Hepatocyte (in vitro differentiated cells): ENCODE results near the gene TGFBR3L. TPM values are rescaled to one million over a fixed set of nuclear protein-coding genes. Genes with fewer than 3 reads are reported as not detected.
A peak's percentile ranks its signal among the peaks of the same experiment; 100 is the strongest.

Source experiments
- DNase-seq: peaks from one replicate; pipeline ENCODE4 v3.0.0-alpha.2; 2016; ENCODE audit warnings: low spot score
- H2AFZ ChIP-seq: fragments of 200-600 bp; sonication (generic); 2 replicates; pipeline ENCODE4 v1.6.0; 2016; ENCODE audit warnings: antibody characterized with exemption, mild to moderate bottlenecking
- H3K27ac ChIP-seq: fragments of 200-600 bp; sonication (generic); 2 replicates; pipeline ENCODE4 v1.5.1; 2016; ENCODE audit warnings: mild to moderate bottlenecking
- H3K27me3 ChIP-seq: fragments of 200-600 bp; sonication (generic); 2 replicates; pipeline ENCODE4 v1.6.1; 2016
- H3K36me3 ChIP-seq: fragments of 200-600 bp; sonication (generic); replicated peaks from 2 replicates; pipeline ENCODE4 v1.5.1; 2016; ENCODE audit warnings: low read depth; ENCODE audit not compliant: insufficient read depth
- H3K4me1 ChIP-seq: fragments of 200-600 bp; sonication (generic); 2 replicates; pipeline ENCODE4 v1.5.1; 2016; ENCODE audit warnings: mild to moderate bottlenecking, moderate library complexity; ENCODE audit not compliant: insufficient read depth
- H3K4me2 ChIP-seq: fragments of 200-600 bp; sonication (generic); 2 replicates; pipeline ENCODE4 v1.6.0; 2016
- H3K4me3 ChIP-seq: fragments of 200-600 bp; sonication (generic); 2 replicates; pipeline ENCODE4 v1.5.1; 2016; ENCODE audit warnings: mild to moderate bottlenecking
- H3K79me2 ChIP-seq: fragments of 200-600 bp; sonication (generic); 2 replicates; pipeline ENCODE4 v1.6.0; 2017; ENCODE audit warnings: mild to moderate bottlenecking
- H3K9me2 ChIP-seq: fragments of 200-600 bp; sonication (generic); replicated peaks from 2 replicates; pipeline ENCODE4 v1.6.0; 2017; ENCODE audit warnings: mild to moderate bottlenecking; ENCODE audit not compliant: insufficient read depth
- H3K9me3 ChIP-seq: fragments of 200-600 bp; sonication (generic); 2 replicates; pipeline ENCODE4 v1.5.1; 2016; ENCODE audit warnings: low read depth, mild to moderate bottlenecking
- H4K20me1 ChIP-seq: fragments of 200-600 bp; sonication (generic); 2 replicates; pipeline ENCODE4 v1.6.0; 2016; ENCODE audit warnings: mild to moderate bottlenecking; ENCODE audit not compliant: insufficient read depth, poor library complexity, severe bottlenecking
- EZH2 ChIP-seq: fragments of 200-600 bp; sonication (generic); IDR thresholded peaks from 2 replicates; pipeline ENCODE4 v1.6.1; 2016; ENCODE audit warnings: antibody characterized with exemption, mild to moderate bottlenecking, borderline replicate concordance
- EZH2phosphoT487 ChIP-seq: fragments of 200-600 bp; sonication (generic); IDR thresholded peaks from one replicate; pipeline ENCODE4 v1.6.1; 2018; ENCODE audit warnings: antibody characterized with exemption, mild to moderate bottlenecking, low read depth, moderate library complexity; ENCODE audit not compliant: unreplicated experiment, severe bottlenecking
- WGBS: methylation state at CpG from one replicate; pipeline ENCODE4 v1.1.6; 2016; ENCODE audit warnings: low lambda C conversion rate; ENCODE audit errors: missing lambda C conversion rate; 5-methylcytosine and 5-hydroxymethylcytosine counted together
- polyA plus RNA-seq: library from polyadenylated mRNA; unstranded; fragments of >200 nt; fragmentation: Nextera tagmentation; extraction: Ambion mirVana; gene quantifications from 2 replicates; pipeline ENCODE4 v1.2.1, GENCODE V29; 2016
- total RNA-seq: library from RNA; depleted of rRNA; stranded (reverse); fragments of >200 nt; gene quantifications from 2 replicates; pipeline ENCODE4 v1.2.3, GENCODE V29; 2014
- TF ChIP-seq, protein P1 (sequence below): fragments of 200-600 bp; sonication (generic); IDR thresholded peaks from 2 replicates; pipeline ENCODE4 v1.5.1; 2016; ENCODE audit warnings: antibody characterized with exemption, mild to moderate bottlenecking; ENCODE audit not compliant: poor library complexity

Gene TGFBR3L
- total and polyA plus RNA-seq, 2 experiments from 2014 or later, result 8.5 TPM; not detected in 1

DNA sequence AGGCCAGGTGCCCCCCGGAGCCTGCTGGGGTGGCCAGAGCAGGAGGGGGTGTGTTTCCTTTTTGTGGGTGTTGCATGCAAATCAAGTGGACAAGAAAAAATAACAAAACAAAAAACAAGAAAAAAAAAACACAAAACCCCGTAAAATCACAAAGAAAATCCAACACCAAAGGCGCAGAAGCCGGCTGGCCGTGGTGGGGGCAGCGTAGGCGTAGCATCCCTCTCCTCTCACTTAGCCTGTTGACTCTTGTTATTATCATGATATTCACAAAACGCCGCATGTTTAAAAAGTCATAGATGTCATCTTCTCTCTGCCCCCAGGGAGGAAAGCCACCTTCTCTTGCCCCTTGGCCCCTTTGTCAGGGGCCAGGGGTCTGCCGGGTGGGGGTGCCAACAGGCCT is 978 bp upstream of the TGFBR3L start:
- Histone ChIP-seq H3K27ac (no peak overlapping the region), H3K36me3 (no peaks in the 10 kb centered on the region), H3K9me2 (no peaks in the 10 kb centered on the region), H3K27me3 (peaks cover 35% of the 10 kb centered on the region), H3K4me3 (no peak overlapping the region), H3K9me3 (no peaks in the 10 kb centered on the region), H3K4me1 (peaks cover 23% of the 10 kb centered on the region), H3K4me2 (no peak overlapping the region), H2AFZ (no peak overlapping the region), H3K79me2 (no peaks in the 10 kb centered on the region), H4K20me1 (peaks cover 10% of the 10 kb centered on the region)
- WGBS, result 94% methylated on average over 10 of the region's 10 CpGs
- DNase-seq, result no peak
- TF ChIP-seq EZH2phosphoT487 (no peak), EZH2 (no peak)
- TF ChIP-seq, protein P1, sequence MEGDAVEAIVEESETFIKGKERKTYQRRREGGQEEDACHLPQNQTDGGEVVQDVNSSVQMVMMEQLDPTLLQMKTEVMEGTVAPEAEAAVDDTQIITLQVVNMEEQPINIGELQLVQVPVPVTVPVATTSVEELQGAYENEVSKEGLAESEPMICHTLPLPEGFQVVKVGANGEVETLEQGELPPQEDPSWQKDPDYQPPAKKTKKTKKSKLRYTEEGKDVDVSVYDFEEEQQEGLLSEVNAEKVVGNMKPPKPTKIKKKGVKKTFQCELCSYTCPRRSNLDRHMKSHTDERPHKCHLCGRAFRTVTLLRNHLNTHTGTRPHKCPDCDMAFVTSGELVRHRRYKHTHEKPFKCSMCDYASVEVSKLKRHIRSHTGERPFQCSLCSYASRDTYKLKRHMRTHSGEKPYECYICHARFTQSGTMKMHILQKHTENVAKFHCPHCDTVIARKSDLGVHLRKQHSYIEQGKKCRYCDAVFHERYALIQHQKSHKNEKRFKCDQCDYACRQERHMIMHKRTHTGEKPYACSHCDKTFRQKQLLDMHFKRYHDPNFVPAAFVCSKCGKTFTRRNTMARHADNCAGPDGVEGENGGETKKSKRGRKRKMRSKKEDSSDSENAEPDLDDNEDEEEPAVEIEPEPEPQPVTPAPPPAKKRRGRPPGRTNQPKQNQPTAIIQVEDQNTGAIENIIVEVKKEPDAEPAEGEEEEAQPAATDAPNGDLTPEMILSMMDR, result no peak

GRCh38 chr19:7914099-7914498 is 531 bp upstream of the TGFBR3L start:
- no peak overlapping the region for H2AFZ ChIP-seq
- H3K9me3 ChIP-seq, result no peaks in the 10 kb centered on the region
- H3K27ac ChIP-seq, result no peak overlapping the region
- peaks cover 5% of the 10 kb centered on the region for H4K20me1 ChIP-seq
- no peaks in the 10 kb centered on the region for H3K36me3 ChIP-seq
- no peaks in the 10 kb centered on the region for H3K9me2 ChIP-seq
- no peak for TF ChIP-seq EZH2
- no peaks in the 10 kb centered on the region for H3K79me2 ChIP-seq
- H3K4me1 ChIP-seq, result peaks cover 23% of the 10 kb centered on the region
- H3K27me3 ChIP-seq, result peaks cover 35% of the 10 kb centered on the region
- H3K4me2 ChIP-seq, result no peak overlapping the region
- WGBS, result 84% methylated on average over 12 of the region's 12 CpGs
- DNase-seq, result no peak
- H3K4me3 ChIP-seq, result no peak overlapping the region

DNA sequence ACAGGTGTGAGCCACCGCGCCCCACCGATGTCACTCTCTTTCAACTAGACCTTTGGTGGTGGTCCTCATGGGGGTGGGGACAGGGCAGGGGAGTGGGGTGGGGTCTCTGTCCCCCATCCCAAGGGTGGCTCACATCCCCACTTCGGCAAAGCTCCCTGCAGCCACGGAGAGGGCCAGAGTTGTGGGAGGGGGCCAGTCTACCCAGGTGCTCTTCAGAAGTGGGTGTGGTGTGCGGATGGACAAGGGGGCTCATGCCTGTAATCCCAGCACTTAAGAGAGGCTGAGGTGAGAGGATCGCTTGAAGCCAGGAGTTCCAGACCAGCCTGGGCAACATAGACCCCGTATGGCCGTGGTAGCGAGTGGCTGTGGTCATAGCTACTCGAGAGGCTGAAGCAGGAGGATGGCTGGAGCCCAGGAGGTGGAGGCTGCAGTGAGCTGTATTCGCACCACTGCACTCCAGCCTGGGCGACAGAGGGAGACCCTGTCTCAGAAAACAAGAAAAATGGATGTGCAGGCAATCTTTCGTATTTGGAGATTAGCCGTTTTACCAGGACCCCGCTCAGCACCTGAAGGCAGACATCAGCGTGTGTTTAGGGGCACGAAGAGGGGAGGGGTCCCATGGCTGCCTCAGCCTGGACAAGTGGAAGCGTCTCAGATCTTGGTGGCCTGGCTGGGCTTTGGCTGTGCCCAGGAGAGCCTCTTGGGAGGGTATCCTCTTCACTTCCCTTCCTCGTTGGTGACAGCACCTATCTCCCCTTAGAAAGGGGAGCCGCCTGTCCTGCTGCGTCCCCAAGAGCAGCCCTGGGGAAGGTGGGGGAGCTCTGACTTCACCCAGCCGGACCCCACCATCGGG is 846 bp downstream of the TGFBR3L start:
- H4K20me1 ChIP-seq, result no peaks in the 10 kb centered on the region
- H3K4me1 ChIP-seq, result peaks cover 27% of the 10 kb centered on the region
- peak overlapping the region; percentile 95 for H3K4me2 ChIP-seq
- TF ChIP-seq, protein P1, result no peak
- TF ChIP-seq EZH2phosphoT487, result no peak
- TF ChIP-seq EZH2, result no peak
- WGBS, result 59% methylated on average over 19 of the region's 24 CpGs
- no peaks in the 10 kb centered on the region for H3K79me2 ChIP-seq
- DNase-seq, result no peak
- H3K27ac ChIP-seq, result no peak overlapping the region
- no peak overlapping the region for H2AFZ ChIP-seq
- H3K9me3 ChIP-seq, result no peaks in the 10 kb centered on the region
- H3K4me3 ChIP-seq, result no peak overlapping the region
- H3K36me3 ChIP-seq, result no peaks in the 10 kb centered on the region
- H3K9me2 ChIP-seq, result no peaks in the 10 kb centered on the region
- peaks cover 35% of the 10 kb centered on the region for H3K27me3 ChIP-seq

- DNase-seq, result peak; percentile 67
- Histone ChIP-seq H3K4me1 (peaks cover 31% of the 10 kb centered on the region), H3K9me2 (no peaks in the 10 kb centered on the region), H3K9me3 (no peaks in the 10 kb centered on the region), H2AFZ (peak overlapping the region; percentile 63), H3K36me3 (no peaks in the 10 kb centered on the region), H4K20me1 (no peaks in the 10 kb centered on the region), H3K4me3 (peak overlapping the region; percentile 33), H3K4me2 (peak overlapping the region; percentile 95), H3K79me2 (no peaks in the 10 kb centered on the region), H3K27ac (no peak overlapping the region), H3K27me3 (peaks cover 35% of the 10 kb centered on the region)
- TF ChIP-seq, protein P1, result no peak
- TF ChIP-seq EZH2phosphoT487, result peak; percentile 16
- peak; percentile 80 for TF ChIP-seq EZH2
- WGBS, result 4% methylated on average over 45 of the region's 104 CpGs
Measured at GRCh38 chr19:7916103-7916954, 1.7 kb downstream of the TGFBR3L start.
